A673 (cell line): ENCODE data around the gene VPS13C.

Source experiments
- CTCF ChIP-seq: fragments of 300-800, 200-600 bp; sonication (generic); conservative IDR thresholded peaks from 2 replicates; pipeline ENCODE4 v1.5.1; 2017; ENCODE audit warnings: low read depth, mild to moderate bottlenecking, antibody characterized with exemption, low read length, moderate library complexity, mixed read lengths
- EZH2 ChIP-seq: fragments of 200-600 bp; sonication (generic); IDR thresholded peaks from 2 replicates; pipeline ENCODE4 v1.6.1; 2017; ENCODE audit warnings: borderline replicate concordance, low read depth, mild to moderate bottlenecking, mixed read lengths, antibody characterized with exemption, low read length; ENCODE audit not compliant: poor library complexity, severe bottlenecking

- no peak for TF ChIP-seq CTCF
- no peak for TF ChIP-seq EZH2
Observed at GRCh38 chr15:61892140-61892539, 168.1 kb downstream of the VPS13C start.
